Stimulated activated CD4-positive, alpha-beta T cell treated with anti-CD3 and anti-CD28 coated beads, Interleukin-1b, Interleukin-23, amount 100 ng/mL, for 4 hours (primary cell): Measurements from ENCODE around the gene MCC.

ENCODE experiments used
- DNase-seq, 2 donors: peaks; one replicate each; pipeline ENCODE4 v3.0.0-alpha.2; 2020; ENCODE audit warnings: low read depth in 2 of 2

The MCC gene

GRCh38 chr5:113202746-113203716, 285.2 kb downstream of the MCC start:
- DNase-seq, result no peak

- no peak for DNase-seq
Measured at GRCh38 chr5:113202287-113202686, 286.0 kb downstream of the MCC start.

GRCh38 chr5:113201715-113202114, 286.5 kb downstream of the MCC start:
- no peak for DNase-seq

- no peak for DNase-seq
Measured at GRCh38 chr5:113199122-113199905, 288.9 kb downstream of the MCC start.

- DNase-seq, result no peak
Measured at GRCh38 chr5:113197456-113198200, 290.6 kb downstream of the MCC start.

GRCh38 chr5:113195771-113196170, 292.5 kb downstream of the MCC start:
- no peak for DNase-seq

- no peak for DNase-seq
Measured at GRCh38 chr5:113195251-113195650, 293.0 kb downstream of the MCC start.

GRCh38 chr5:113194591-113194990, 293.7 kb downstream of the MCC start:
- no peak for DNase-seq

- DNase-seq, result no peak
Measured at GRCh38 chr5:113194125-113194524, 294.1 kb downstream of the MCC start.

- no peak for DNase-seq
Measured at GRCh38 chr5:113193311-113193978, 294.8 kb downstream of the MCC start.

GRCh38 chr5:113192541-113192940, 295.7 kb downstream of the MCC start:
- no peak for DNase-seq

- DNase-seq, result no peak
Measured at GRCh38 chr5:113190347-113190746, 297.9 kb downstream of the MCC start.

GRCh38 chr5:113189291-113189690, 299.0 kb downstream of the MCC start:
- DNase-seq, result no peak

GRCh38 chr5:113188436-113188835, 299.8 kb downstream of the MCC start:
- no peak for DNase-seq

GRCh38 chr5:113187906-113188305, 300.3 kb downstream of the MCC start:
- no peak for DNase-seq

- DNase-seq, result no peak
Measured at GRCh38 chr5:113186061-113186460, 302.2 kb downstream of the MCC start.

- DNase-seq, result no peak
Measured at GRCh38 chr5:113183694-113184093, 304.6 kb downstream of the MCC start.

- no peak for DNase-seq
Measured at GRCh38 chr5:113182658-113183344, 305.5 kb downstream of the MCC start.

GRCh38 chr5:113181853-113182490, 306.3 kb downstream of the MCC start:
- no peak for DNase-seq

- DNase-seq, result no peak
Measured at GRCh38 chr5:113181409-113181808, 306.8 kb downstream of the MCC start.
